Keratinocyte (primary cell): ENCODE results near the gene ALDH1A3. TPM values are rescaled to one million over a fixed set of nuclear protein-coding genes. Genes with fewer than 3 reads are reported as not detected.
A peak's percentile ranks its signal among the peaks of the same experiment; 100 is the strongest.

Experiments used
- DNase-seq: peaks from one replicate; pipeline ENCODE4 v3.0.0-alpha.2; 2011; ENCODE audit warnings: low read depth, missing footprints, low spot score
- FAIRE-seq: peaks from 2 replicates; lab custom pipeline; 2011; peaks lifted over from hg19 to GRCh38; lab: Jason Lieb, UNC
- H2AFZ ChIP-seq: 2 replicates; pipeline ENCODE4 v1.6.0; 2012; ENCODE audit warnings: low read length, control low read depth, inconsistent platforms; ENCODE audit not compliant: control insufficient read depth
- H3K27ac ChIP-seq: 2 replicates; pipeline ENCODE4 v1.5.1; 2011; ENCODE audit warnings: low read length; ENCODE audit not compliant: control insufficient read depth, insufficient read depth
- H3K27me3 ChIP-seq: 3 replicates; pipeline ENCODE4 v1.6.0; 2011; ENCODE audit warnings: low read length; ENCODE audit not compliant: control insufficient read depth, insufficient read depth; ENCODE audit errors: extremely low read depth
- H3K36me3 ChIP-seq, 2 experiments: 2 replicates in 1 of 2; 3 replicates in 1 of 2; pipeline ENCODE4 v1.5.1; 2011; ENCODE audit warnings: low read length in 2 of 2, mild to moderate bottlenecking in 1 of 2; ENCODE audit not compliant: control insufficient read depth in 2 of 2, insufficient read depth in 2 of 2; ENCODE audit errors: extremely low read depth in 1 of 2
- H3K4me1 ChIP-seq: 3 replicates; pipeline ENCODE4 v1.5.1; 2011; ENCODE audit warnings: low read length; ENCODE audit not compliant: control insufficient read depth, insufficient read depth; ENCODE audit errors: extremely low read depth
- H3K4me2 ChIP-seq: 3 replicates; pipeline ENCODE4 v1.6.0; 2011; ENCODE audit warnings: low read depth, low read length; ENCODE audit not compliant: control insufficient read depth, insufficient read depth; ENCODE audit errors: extremely low read depth
- H3K4me3 ChIP-seq, 3 experiments: fragments of 200-600 bp in 1 of 3; sonication (generic) in 1 of 3; 2 replicates in 2 of 3; 3 replicates in 1 of 3; pipeline ENCODE4 v1.5.1; 2011 to 2016; ENCODE audit warnings: low read length in 3 of 3, mild to moderate bottlenecking in 3 of 3, control low read depth in 2 of 3, inconsistent platforms in 1 of 3, low read depth in 1 of 3, mixed read lengths in 1 of 3, mixed run types in 1 of 3, moderate library complexity in 1 of 3; ENCODE audit not compliant: control insufficient read depth in 2 of 3, insufficient read depth in 2 of 3; ENCODE audit errors: extremely low read depth in 1 of 3
- H3K79me2 ChIP-seq: 2 replicates; pipeline ENCODE4 v1.6.0; 2012; ENCODE audit warnings: low read length; ENCODE audit not compliant: control insufficient read depth, insufficient read depth
- H3K9ac ChIP-seq: 3 replicates; pipeline ENCODE4 v1.6.0; 2011; ENCODE audit warnings: low read length; ENCODE audit not compliant: control insufficient read depth, insufficient read depth; ENCODE audit errors: extremely low read depth
- H3K9me1 ChIP-seq: 3 replicates; pipeline ENCODE4 v1.6.0; 2011; ENCODE audit warnings: low read length; ENCODE audit not compliant: control insufficient read depth, insufficient read depth; ENCODE audit errors: extremely low read depth
- H3K9me3 ChIP-seq: 2 replicates; pipeline ENCODE4 v1.5.1; 2012; ENCODE audit warnings: low read depth, low read length; ENCODE audit not compliant: control insufficient read depth
- H4K20me1 ChIP-seq: 3 replicates; pipeline ENCODE4 v1.6.0; 2011; ENCODE audit warnings: low read length; ENCODE audit not compliant: control insufficient read depth, insufficient read depth; ENCODE audit errors: extremely low read depth
- EZH2 ChIP-seq: IDR thresholded peaks from one replicate; pipeline ENCODE4 v1.6.1; 2012; ENCODE audit warnings: inconsistent platforms, mild to moderate bottlenecking, low read length, moderate library complexity
- dilution Hi-C: fragments of 300-500 bp; cut with MboI; formaldehyde crosslinking; loops from one replicate; pipeline ENCODE4 v1.7.0; 2020; ENCODE audit warnings: low sequenced_read_pairs; ENCODE audit not compliant: extremely low pct_ligation_motif_present
- polyA plus RNA-seq, 5 experiments: library from polyadenylated mRNA; depleted of rRNA in 3 of 5; stranded (reverse) in 3 of 5; stranded (forward) in 1 of 5; unstranded in 1 of 5; fragments of >200 nt; gene quantifications; 1 replicate in 1 of 5; 2 replicates in 3 of 5; 3 replicates in 1 of 5; pipeline versions ENCODE4 v1.2.1 to v1.2.3, GENCODE V29; 2011 to 2012; ENCODE audit warnings: missing spikeins in 2 of 5, low read depth in 1 of 5, low replicate concordance in 1 of 5
- TF ChIP-seq, protein P1 (sequence below), 3 experiments: IDR thresholded peaks in 1 of 3; conservative IDR thresholded peaks in 1 of 3; optimal IDR thresholded peaks in 1 of 3; 2 replicates in 2 of 3; 3 replicates in 1 of 3; pipeline versions ENCODE3 to v1.5.1; 2011; ENCODE audit warnings: low read length in 3 of 3, mild to moderate bottlenecking in 3 of 3, moderate library complexity in 2 of 3, control low read depth in 1 of 3, inconsistent platforms in 1 of 3; ENCODE audit not compliant: insufficient read depth in 2 of 3; ENCODE audit errors: extremely low read depth in 1 of 3

Gene ALDH1A3
- polyA plus RNA-seq, 1 donor (not counting 4 experiments of a cell fraction or from before 2014, with no cell fraction given): 218 TPM

DNA sequence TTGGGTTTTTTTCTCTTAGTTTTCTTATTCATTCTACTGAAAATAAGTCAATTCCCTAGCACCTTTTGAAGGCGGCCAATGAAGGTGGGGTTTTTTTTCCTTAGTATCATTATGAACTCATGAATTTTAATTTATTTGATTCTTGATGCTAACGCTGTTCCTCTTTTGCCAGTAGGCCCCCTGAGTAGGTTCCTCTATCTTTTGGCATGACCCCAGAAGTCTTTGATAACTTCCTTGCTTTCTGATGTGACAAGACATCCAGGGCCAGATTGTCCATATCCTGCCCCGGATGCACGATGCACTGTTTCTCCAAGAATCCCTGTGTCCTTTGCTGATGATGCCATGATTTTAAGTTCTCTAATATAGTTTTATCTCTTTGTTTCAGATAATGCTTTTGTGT lies 60.2 kb downstream of the ALDH1A3 start:
- TF ChIP-seq, protein P1, sequence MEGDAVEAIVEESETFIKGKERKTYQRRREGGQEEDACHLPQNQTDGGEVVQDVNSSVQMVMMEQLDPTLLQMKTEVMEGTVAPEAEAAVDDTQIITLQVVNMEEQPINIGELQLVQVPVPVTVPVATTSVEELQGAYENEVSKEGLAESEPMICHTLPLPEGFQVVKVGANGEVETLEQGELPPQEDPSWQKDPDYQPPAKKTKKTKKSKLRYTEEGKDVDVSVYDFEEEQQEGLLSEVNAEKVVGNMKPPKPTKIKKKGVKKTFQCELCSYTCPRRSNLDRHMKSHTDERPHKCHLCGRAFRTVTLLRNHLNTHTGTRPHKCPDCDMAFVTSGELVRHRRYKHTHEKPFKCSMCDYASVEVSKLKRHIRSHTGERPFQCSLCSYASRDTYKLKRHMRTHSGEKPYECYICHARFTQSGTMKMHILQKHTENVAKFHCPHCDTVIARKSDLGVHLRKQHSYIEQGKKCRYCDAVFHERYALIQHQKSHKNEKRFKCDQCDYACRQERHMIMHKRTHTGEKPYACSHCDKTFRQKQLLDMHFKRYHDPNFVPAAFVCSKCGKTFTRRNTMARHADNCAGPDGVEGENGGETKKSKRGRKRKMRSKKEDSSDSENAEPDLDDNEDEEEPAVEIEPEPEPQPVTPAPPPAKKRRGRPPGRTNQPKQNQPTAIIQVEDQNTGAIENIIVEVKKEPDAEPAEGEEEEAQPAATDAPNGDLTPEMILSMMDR (optimal IDR thresholded peaks at IDR 0.05 in 1 of 3, IDR thresholded peaks at IDR 0.05 in 1 of 3, conservative IDR thresholded peaks at IDR 0.05 in 1 of 3; ENCODE audit: extremely low read depth in 1 of 3, insufficient read depth in 2 of 3, low read length in 3 of 3): no peak
- no peak for TF ChIP-seq EZH2
- dilution Hi-C loops: no loop called here

DNA sequence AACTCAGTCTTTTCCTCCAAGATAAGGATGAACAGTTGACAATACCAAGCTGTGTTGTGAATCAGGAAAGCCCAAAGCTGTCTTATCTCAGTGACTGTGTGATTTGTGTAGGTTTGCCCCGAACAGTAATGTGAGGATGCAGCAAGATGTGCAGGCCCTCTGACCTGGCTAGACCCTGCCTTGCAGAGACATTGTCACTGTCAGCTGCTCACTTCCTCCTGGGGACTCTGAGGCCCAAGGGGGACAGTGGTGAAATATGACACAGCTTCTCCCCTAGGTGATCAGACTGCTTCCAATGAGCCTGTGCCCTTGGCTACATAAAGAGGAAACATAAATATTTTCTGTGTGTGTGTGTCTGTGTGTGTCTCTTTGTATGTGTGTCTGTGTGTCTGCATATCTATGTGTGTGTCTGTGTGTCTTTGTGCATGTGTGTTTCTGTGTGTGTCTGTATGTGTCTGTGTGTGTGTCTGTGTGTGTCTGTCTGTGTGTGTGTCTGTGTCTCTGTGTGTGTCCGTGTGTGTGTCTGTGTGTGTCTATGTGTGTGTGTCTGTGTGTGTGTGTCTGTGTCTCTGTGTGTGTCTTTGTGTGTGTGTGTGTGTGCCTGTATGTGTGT lies 61.2 kb downstream of the ALDH1A3 start:
- Histone ChIP-seq H3K9ac (no peak overlapping the region), H3K79me2 (peaks cover 8% of the 10 kb centered on the region), H3K4me2 (no peak overlapping the region), H4K20me1 (no peaks in the 10 kb centered on the region), H3K4me3 (no peak overlapping the region), H3K4me1 (no peaks in the 10 kb centered on the region), H3K27me3 (no peaks in the 10 kb centered on the region), H2AFZ (no peak overlapping the region), H3K36me3 (no peaks in the 10 kb centered on the region), H3K27ac (no peak overlapping the region), H3K9me1 (peaks cover 2% of the 10 kb centered on the region), H3K9me3 (no peaks in the 10 kb centered on the region)
- no peak for DNase-seq
- dilution Hi-C loops: no loop called here
- no peak for TF ChIP-seq EZH2
- peak; percentile 26 for FAIRE-seq

More for the DNA sequence above, 60.2 kb downstream of the ALDH1A3 start:
- Histone ChIP-seq H3K4me1 (no peaks in the 10 kb centered on the region), H2AFZ (no peak overlapping the region), H3K9me1 (peaks cover 2% of the 10 kb centered on the region), H3K4me2 (no peak overlapping the region), H3K36me3 (no peaks in the 10 kb centered on the region), H3K27ac (no peak overlapping the region), H3K9ac (no peak overlapping the region), H3K27me3 (no peaks in the 10 kb centered on the region), H3K79me2 (peaks cover 8% of the 10 kb centered on the region), H3K9me3 (no peaks in the 10 kb centered on the region), H3K4me3 (no peak overlapping the region), H4K20me1 (no peaks in the 10 kb centered on the region)
- DNase-seq (no peak), FAIRE-seq (no peak)

DNA sequence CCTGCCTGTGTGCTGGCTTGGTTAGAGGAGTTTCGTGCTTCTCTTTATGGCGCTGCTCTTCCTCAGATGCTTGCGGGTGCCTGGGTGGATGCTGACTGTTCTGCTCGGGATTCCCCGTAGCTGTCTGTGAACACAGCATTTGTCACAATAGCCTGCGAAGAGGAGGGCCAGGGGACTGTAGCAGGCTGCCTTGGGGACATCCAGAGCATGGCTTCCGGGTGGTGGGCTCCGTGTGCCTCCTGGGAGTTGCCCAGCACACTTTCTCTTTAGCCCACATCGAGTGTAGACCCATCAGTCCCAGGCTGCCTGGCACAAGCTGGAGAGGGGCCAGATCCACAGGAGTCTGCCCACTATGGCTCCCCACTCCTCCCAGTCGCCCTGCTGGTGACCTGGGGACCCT lies 61.9 kb downstream of the ALDH1A3 start:
- peaks cover 2% of the 10 kb centered on the region for H3K9me1 ChIP-seq
- no peaks in the 10 kb centered on the region for H3K9me3 ChIP-seq
- TF ChIP-seq, protein P1 (optimal IDR thresholded peaks at IDR 0.05 in 1 of 3, IDR thresholded peaks at IDR 0.05 in 1 of 3, conservative IDR thresholded peaks at IDR 0.05 in 1 of 3; ENCODE audit: extremely low read depth in 1 of 3, insufficient read depth in 2 of 3, low read length in 3 of 3): no peak
- no peak for TF ChIP-seq EZH2
- H3K4me2 ChIP-seq: no peak overlapping the region
- no peak overlapping the region for H3K27ac ChIP-seq
- no peaks in the 10 kb centered on the region for H4K20me1 ChIP-seq
- dilution Hi-C loops: no loop called here
- no peak overlapping the region for H3K4me3 ChIP-seq
- peaks cover 8% of the 10 kb centered on the region for H3K79me2 ChIP-seq
- no peaks in the 10 kb centered on the region for H3K36me3 ChIP-seq
- no peaks in the 10 kb centered on the region for H3K27me3 ChIP-seq
- no peak overlapping the region for H2AFZ ChIP-seq
- no peaks in the 10 kb centered on the region for H3K4me1 ChIP-seq
- DNase-seq (no peak), FAIRE-seq (no peak)
- H3K9ac ChIP-seq: no peak overlapping the region
